GM19240 (cell line): Measurements from ENCODE around the gene GHRH.

Source experiments
- DNase-seq: peaks from one replicate; pipeline ENCODE4 v3.0.0; 2011; ENCODE audit warnings: low spot score; ENCODE audit not compliant: insufficient read length

Gene GHRH

DNA sequence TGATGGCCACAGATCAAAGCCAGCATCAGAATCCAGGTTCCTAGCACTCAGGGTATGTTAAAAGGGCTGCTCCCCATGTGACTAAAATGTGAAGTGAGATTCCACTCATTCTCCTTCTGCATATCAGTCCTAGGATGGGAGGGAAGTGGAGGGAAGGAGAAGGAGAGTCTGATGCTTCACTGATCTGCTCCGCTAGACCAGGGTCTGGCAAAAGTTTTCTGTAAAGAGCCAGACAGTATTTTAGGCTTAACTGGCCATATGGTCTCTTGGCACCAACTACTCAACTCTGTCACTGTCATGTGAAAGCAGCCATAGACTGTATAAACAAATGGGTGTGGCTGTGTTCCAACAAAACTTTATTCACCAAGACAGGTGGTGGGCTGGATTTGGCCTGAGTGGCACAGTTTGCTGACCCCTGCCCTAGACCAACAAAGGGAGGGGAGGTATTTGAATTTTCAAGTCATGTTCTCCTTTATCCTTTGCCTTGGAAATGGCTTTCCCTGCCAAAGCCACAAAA is 22.6 kb downstream of the GHRH start:
- no peak for DNase-seq

DNA sequence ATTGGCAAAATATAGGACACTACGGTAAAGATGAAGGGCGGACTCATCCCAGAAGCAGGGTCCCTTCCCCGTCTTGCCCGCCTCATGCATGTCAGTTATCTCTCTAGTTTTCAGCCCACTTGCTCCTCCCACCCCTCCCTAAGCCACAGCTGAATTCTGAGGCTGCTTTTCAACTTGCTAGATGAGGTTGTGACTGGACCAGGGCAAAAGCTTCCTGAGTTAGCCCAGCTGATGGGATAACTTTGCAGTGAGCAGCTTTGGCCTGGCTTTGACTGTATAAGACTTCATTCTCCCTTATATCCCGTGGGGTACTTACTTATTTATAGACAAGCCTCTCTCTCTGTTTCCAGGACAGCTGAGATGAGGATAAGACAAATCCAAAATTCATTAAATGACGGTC is 23.2 kb downstream of the GHRH start:
- DNase-seq = no peak

DNA sequence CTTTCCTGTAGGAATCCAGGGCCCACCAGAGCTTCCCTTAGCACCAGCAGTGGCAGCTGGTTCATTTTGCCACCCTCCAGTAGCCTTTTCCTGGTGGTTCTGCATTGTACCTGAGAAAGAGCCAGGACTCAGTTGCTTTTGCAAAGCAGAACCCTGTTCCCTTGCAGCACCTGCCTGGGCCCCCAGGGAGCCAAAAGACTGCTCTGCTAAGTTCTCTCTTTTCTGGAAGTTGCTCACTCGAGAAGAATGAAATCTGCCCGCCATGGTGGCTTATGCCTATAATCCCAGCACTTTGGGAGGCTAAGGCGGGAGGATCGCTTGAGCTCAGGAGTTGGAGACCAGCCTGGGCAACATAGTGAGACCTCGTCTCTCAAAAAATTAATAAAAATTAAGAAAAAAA is 24.0 kb downstream of the GHRH start:
- no peak for DNase-seq

DNA sequence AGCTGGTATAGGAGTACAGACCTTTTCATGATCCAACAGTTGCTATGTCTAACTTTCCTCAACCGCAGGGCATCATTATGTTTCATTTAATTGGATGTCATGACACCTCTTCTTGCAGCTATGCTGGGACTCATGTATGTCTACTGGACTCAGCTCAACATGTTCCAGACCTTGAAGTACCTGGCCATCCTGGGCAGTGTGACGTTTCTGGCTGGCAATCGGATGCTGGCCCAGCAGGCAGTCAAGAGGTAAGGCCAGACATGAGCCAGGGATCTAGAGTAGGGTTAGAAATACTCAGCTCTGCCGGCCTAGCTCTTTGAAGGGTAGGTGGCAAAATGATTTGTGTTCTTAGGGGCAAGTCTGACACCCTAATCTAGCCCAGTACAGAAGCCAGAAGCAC is 25.2 kb downstream of the GHRH start:
- no peak for DNase-seq

DNA sequence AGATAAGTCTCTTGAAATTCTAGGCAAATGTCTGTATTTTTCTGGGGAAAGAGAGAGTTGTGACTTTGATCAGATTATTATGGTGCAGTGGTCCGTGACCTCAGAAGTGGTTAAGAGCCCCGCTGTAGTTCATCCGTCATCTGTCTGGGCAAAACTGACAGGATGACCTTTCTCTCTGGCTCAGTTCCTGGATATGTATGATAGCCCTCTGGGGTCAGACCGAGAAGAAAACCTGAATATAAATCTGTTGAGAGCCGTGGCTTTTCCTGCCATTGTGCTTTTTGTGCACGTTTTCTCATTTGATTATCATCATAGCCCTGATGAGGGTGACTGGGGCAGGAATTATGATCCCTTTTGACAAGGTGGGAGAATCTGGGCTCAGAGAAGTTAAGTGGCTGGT is 26.5 kb downstream of the GHRH start:
- no peak for DNase-seq

DNA sequence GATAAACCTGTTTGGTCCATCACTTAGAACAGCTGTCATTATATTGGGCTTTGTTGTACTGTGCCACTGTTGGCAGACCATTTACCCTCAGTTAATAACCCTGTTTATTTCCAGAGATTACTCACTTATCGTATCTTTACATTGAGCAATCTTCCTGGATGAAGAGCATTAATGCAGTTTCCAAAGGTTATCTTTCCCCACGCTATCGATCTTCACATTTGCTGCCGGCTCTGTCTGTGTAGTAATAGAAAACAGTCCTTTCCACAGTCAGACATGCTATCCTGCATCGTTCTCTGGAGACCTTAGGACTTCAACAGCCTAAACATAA is 27.4 kb downstream of the GHRH start:
- DNase-seq = no peak

DNA sequence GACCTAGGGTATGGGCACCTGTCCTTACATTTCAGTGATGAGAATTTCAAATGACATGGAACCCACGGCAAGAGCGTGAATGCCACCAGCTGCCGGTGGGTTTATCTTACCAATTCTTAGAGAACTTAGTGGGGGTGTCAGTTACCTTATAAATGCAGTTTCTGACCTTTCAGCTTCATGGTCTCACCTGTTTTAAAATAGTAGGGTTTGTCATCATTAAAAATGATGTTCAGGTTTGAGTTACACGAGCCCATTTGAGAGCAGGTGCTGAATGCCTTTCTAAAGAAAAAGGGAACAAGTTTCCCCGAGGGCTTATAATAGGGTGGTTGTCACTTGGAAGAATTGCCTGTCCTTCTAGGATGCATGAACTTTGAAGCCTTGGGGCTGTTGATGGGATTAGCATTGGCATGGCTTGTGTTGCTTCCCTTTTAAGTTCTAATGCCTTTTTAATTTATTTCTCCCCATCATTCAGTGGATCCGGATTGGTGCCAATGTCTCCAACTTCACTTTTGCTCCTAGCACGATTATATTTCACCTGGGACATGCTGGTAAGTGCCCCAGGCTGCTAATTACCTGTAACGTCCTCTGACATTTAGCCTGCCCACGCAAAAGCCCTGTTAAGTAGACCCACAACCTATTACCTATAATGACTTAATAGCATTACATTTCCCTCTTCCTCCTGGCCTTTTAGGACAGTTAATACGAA is 27.9 kb downstream of the GHRH start:
- DNase-seq = no peak

DNA sequence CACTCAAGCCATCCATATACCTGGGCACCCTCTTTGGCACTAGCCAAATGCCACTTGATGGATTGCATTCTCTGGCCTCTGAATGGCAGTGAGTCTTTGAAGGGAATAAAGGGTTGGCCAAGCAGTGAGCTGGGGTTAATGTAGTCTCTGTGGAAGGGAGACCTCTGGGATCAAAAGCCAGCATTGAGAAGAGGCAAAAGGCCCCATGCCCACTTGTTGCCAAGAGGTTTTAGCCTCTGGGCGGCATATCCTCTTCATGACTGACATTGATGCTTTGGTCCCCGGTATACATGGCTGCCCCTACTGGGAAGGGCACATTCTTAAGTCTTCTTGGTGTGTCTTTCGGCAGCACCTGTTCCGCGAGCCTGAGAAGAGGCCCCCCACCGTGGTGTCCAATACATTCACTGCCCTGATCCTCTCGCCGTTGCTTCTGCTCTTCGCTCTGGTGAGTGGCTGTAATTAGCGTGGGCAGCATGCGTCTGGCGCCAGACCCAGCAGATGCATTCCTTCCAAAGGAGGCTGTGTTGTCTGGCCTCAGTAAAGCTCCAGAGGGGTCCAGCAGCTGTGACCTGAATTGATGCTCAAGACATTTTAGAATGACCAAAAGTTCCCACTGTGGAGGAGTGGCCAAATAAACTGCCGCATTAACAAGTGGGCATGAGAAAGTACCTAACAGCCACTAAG is 29.5 kb downstream of the GHRH start:
- DNase-seq = no peak

DNA sequence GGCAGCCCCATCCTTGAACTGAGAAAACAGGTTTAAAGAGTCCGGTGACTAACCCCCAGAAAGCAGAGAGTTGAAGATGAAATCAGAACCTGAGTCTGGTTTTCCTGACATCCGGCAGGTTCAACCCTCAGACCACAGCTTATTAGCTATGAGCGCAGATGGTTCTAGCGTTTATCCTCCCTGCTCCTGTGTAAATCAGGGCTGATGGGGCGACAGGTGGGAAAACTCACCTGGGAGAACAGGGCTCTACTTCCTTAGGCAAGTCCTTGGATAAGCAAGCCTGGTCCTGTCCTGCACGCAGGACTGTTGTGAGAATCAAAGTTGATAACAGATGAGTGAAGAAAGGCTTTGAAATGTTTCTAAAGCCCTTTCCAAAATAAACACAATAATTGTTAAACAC is 31.4 kb downstream of the GHRH start:
- no peak for DNase-seq

DNA sequence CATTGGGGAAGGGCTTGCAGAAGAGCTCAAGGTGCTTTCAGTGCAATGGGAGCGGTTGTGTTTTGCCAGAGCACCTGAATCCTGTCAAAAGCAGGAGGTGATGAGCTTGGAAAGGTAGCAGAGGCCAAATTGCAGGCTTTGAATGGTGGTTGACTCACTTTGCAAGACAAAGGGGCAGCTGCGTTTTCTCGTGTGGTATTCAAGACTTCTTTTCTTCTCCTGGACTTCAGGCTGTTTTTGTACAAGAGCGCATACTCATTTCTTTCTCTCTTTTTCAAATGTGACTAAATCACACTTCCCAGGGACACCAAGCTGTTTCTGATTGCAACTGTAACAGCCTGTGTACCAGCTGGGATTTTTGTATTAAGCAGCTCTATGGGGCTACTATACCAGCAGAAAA is 32.3 kb downstream of the GHRH start:
- DNase-seq = no peak

DNA sequence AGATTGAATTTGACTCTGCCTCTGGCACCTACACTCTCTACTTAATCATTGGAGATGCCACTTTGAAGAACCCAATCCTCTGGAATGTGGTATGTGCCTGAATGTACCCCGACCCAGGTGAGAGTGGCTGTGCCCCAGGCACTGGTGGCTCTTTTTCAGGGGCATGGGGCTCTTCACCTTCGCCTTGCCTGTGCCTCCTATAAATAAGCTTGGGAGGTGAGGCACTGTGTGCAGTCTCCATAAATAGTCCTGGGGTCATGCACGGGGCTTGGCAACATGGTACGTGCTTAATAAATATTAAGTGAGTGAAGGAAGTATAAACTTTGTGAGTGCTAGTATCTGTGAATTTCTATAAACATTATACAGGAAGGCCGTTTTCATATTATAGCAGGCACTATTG is 33.0 kb downstream of the GHRH start:
- no peak for DNase-seq

DNA sequence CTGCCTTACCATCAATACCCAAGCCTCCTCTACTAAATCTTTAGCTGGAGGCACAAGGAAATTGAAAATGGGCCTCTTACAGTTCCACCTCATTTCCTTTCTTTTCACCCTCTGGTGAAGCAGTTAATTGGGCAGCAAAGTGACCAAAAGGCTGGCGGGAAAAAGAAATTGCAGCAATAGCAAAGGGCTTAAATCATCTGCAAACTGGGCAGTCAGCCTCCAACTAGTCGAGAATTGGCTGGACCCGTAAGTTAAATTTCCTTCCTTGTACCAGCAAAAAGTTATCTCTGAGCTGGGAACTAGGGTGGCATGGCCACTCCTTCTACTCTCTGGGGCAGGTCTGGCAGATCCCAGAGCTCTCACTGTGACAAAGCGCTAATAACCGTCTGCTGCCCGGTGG is 33.5 kb downstream of the GHRH start:
- DNase-seq = no peak

DNA sequence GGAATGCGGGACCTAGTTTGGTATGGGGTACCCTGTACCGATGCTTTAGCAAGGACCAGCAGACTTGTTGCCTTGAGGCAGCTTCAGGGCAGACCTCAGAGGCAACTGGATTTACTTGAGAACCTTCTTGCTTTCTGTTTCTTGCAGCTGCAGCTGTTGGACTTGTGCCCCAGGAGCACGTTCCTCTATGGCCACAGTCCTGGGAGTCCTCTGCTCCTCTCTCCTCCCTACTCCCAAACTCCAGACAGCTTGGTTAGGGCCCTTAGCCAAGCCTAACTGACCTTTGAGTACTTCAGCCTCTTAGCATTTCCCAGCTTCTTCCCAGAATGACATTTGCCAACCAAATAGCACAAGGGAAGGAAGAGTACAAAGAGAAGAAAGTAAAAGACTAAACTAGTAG is 34.7 kb downstream of the GHRH start:
- DNase-seq = no peak

DNA sequence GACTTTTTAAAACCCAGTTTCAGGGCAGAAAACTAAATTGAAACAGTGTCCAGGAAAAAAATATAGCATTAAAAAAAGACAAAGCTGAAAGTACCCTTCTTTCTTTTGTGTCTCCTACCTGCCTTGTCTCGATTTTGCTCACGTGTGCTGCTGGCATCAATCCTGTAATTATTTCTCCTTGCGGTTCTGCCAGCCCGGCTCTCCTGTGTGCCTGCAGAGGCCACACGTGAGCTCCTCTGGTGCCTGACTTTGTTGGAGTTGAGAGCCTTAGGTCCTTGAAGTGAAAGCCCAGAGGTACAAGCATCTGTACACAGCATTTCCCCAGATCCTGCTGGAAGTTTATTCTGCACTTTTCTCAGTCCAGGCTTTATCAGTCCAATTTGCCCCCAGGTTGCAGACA is 36.5 kb downstream of the GHRH start:
- no peak for DNase-seq

DNA sequence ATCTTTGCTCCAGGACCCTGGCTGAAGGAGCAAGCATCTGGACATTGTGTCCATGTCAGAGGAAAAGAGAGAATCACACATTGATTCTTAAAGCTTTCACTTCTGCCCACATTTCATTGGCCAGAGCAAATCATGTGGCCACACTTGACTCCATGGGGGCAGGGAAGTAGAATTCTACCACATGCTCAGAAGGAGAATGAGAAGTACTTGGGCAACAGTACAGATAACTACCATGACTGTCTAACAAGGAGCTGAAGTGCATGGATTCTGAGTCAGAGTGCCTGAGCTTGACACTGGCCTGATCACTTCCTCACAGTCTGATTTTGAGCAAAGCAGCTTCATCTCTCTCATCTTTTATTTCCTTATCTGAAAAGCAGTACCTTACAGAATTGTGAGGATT is 38.6 kb downstream of the GHRH start:
- DNase-seq = no peak

DNA sequence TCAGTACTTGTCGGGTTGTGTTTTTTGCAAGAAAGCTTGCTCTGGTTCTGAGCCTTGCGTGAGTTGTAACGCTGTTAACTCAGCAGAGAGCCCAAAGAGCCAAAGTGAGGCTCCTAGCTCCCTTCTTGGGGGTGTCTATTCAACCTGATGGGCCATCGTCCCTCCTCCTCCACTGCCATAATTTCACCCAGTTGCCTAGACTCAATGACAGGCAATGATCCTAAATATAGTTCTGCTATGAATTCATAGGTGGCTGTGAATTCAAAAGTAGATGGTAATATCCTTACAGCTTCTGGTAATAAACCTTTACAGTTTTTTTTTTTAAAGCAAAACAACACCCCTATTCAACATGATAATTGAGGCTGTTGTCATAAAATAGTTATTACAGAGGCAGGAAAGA is 39.5 kb downstream of the GHRH start:
- DNase-seq = no peak

DNA sequence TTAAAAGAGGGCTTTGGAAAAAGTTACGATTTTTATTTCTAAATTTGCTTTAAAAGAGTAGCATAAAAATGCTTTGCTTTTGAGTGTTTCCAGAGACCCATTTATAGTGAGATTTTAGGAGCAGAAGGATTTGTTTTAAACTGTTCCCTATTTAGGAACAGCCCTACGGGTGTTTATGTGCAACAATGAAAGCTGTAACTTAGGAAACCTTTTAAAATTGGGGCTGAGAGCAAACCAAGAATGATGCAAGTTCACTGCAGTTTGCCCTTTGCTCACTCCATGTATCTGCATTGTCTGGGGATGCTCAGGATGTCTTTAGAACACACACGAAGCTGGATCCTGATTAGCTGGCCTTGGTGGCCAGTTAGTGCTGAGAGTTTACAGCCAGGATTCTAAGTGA is 40.9 kb downstream of the GHRH start:
- DNase-seq = no peak

DNA sequence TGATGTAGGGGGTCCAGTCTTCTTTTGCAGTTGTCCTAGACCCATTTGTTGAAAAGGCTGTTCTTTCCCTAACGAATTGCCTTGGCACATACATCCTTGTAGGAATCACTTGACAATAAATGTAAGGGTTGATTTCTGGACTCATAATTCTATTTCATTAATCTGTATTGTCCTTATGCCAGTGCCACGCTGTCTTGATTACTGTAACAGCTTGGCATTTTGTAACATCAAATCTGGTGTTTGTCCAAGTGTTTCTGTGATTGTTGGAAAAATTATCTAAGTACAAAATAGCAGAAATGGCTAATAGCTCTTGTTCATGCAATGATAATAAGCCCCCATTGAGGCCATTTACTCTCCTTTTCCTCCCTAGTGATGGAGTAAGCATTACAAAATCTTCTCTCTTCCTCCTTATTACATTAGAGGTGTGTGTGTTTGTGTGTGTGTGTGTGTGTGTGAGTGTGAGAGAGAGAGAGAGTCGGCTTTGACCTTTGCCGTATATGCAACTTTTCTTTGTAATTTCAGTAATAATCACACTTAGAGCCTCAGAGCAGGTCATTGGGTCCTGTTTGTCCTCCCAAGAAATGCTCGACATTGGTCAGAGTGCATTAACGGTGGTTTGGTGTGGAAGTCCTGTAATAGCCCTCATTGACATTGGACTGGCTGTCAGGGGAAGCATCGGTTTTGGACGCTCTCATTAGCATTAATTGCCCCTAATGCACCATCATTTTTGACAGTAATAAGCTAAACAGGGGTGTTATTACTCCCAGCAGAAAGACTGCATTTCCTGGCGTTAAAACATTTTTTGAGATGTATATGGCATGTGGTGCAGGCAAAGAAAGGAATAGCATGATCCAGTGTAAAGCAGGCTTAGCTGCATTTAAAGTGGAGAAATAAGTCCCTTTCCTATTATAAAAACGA is 41.6 kb downstream of the GHRH start:
- no peak for DNase-seq

DNA sequence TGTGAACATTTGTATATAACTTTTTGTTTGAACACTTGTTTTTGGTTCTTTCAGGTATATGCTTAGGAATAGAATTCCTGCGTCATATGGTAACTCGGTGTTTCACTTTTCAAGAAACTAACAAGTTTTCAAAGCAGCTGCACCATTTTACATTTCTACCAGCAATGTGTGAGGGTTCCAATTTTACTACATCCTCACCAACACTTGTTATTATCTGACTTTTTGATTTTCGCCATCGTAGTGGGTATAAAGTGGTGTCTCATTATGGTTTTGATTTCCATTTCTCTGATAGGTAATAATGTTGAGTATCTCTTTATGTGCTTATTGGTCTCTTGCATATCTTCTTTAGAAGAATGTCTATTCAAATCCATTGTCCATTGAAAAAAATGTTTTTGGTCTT is 42.6 kb downstream of the GHRH start:
- no peak for DNase-seq

DNA sequence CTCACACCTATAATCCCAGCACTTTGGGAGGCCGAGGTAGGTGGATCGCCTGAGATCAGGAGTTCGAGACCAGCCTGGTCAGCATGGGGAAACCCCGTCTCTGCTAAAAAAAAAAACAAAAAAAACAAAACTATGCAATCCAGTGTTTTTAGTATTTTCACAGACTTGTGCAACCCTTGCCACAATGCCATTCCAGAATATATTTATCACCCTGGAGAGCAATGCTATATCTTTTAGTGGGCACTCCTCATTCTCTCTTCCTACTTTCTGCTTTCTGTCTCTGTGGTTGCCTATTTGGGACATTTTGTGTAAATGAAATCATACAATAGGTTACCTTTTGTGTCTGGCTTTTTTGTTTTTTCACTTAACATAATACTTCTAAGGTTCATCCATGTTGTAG is 43.2 kb downstream of the GHRH start:
- DNase-seq = no peak

DNA sequence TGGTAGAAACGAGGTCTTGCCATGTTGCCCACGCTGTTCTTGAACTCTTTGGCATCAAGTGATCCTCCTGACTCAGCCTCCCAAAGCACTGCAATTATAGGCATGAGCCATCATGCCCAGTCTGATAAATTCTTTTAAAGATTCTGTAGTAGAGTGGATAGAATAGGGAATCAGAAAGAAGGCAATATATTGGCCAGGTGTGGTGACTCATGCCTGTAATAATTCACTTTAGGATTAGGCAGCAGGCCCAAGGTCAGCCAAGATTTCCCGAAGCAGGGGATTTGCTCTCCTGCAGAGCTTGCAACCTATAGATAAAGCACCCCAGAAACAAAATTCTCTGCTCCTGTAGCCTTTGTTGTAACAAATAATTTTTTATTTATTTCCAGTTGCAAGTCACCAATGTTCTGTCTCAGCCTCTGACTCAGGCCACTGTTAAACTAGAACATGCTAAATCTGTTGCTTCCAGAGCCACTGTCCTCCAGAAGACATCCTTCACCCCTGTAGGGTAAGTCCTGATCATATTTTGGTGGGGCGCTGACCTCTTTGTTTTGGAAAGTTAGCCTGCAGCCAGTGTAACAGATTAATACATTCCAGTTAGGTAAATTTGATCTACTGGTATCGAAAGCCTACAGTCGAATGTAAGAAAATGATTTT is 51.8 kb downstream of the GHRH start:
- DNase-seq = no peak

DNA sequence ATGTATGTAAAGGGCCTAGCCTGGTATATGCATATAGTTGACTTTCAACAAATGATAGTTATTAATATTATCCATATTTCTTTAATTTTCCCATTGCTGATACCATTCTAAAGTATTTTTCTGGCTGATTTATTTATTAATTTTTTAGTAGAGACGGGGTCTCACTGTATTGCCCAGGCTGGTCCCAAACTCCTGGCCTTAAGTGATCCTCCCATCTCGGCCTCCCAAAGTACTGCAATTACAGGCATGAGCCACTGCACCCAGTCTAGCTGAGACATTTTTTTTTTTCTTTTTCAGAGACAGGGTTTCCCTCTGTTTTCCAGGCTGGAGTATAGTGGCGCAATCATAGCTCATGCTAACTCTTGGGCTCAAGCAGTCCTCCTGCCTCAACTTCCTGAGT is 52.4 kb downstream of the GHRH start:
- no peak for DNase-seq
